GM10847 (cell line): ENCODE data around the gene CACNB4.

ENCODE experiments used
- POLR2A ChIP-seq: IDR thresholded peaks from 2 replicates; pipeline ENCODE4 v1.6.1; 2011; ENCODE audit not compliant: insufficient read length; ENCODE audit errors: extremely low read depth

Gene CACNB4

GRCh38 chr2:152098496-152099366 is at the start of gene CACNB4:
TSS of gene CACNB4 (minus strand) at chr2:152099044.
- TF ChIP-seq POLR2A, result no peak

GRCh38 chr2:152134488-152135280 is 35.8 kb upstream of the CACNB4 start:
- TF ChIP-seq POLR2A, result no peak

- TF ChIP-seq POLR2A, result no peak
These were observed 33.5 kb upstream of the CACNB4 start for GRCh38 chr2:152132306-152132705.

- no peak for TF ChIP-seq POLR2A
These were observed 28.8 kb upstream of the CACNB4 start for GRCh38 chr2:152127628-152128027.

- no peak for TF ChIP-seq POLR2A
These were observed 27.8 kb upstream of the CACNB4 start for GRCh38 chr2:152126664-152127063.

- no peak for TF ChIP-seq POLR2A
These were observed 23.3 kb upstream of the CACNB4 start for GRCh38 chr2:152122161-152122560.

GRCh38 chr2:152120430-152120829 is 21.6 kb upstream of the CACNB4 start:
- TF ChIP-seq POLR2A, result no peak

GRCh38 chr2:152115952-152116351 is 17.1 kb upstream of the CACNB4 start:
- no peak for TF ChIP-seq POLR2A

- no peak for TF ChIP-seq POLR2A
These were observed 15.5 kb upstream of the CACNB4 start for GRCh38 chr2:152114366-152114765.

- TF ChIP-seq POLR2A, result no peak
These were observed 7.6 kb upstream of the CACNB4 start for GRCh38 chr2:152106464-152106863.

GRCh38 chr2:152103271-152103670 is 4.4 kb upstream of the CACNB4 start:
- TF ChIP-seq POLR2A, result no peak

- no peak for TF ChIP-seq POLR2A
These were observed 2.1 kb upstream of the CACNB4 start for GRCh38 chr2:152100961-152101360.

GRCh38 chr2:152099367-152100050 is 665 bp upstream of the CACNB4 start:
- no peak for TF ChIP-seq POLR2A

- TF ChIP-seq POLR2A, result no peak
These were observed 896 bp downstream of the CACNB4 start for GRCh38 chr2:152097801-152098495.

GRCh38 chr2:152097290-152097800 is 1.5 kb downstream of the CACNB4 start:
- TF ChIP-seq POLR2A, result no peak
